Measurements from ENCODE around the gene SPATS2.
"Not testable (repeated sequence)": the region's sequence is repeated elsewhere in the genome, so short reads cannot be mapped to it uniquely, and the experiment has no call there.

SPATS2 gene

GRCh38 chr12:49491823-49492222 lies 124.6 kb downstream of the SPATS2 start:
- H3K4me1 ChIP-seq (ENCODE audit: control insufficient read depth, insufficient read depth, low read length, unreplicated experiment) = peaks cover 24% of the 10 kb centered on the region
- H3K27me3 ChIP-seq (ENCODE audit: insufficient read depth, low read length) = no peaks in the 10 kb centered on the region
- peaks cover 5% of the 10 kb centered on the region for H3K79me2 ChIP-seq (ENCODE audit: control insufficient read depth, insufficient read depth, low read length, unreplicated experiment)
- no peak overlapping the region for H2AFZ ChIP-seq (ENCODE audit: low read length, unreplicated experiment)
- H3K4me3 ChIP-seq (ENCODE audit: low read depth, low read length) = no peak overlapping the region
- H3K36me3 ChIP-seq (ENCODE audit: insufficient read depth, low read length) = peaks cover 21% of the 10 kb centered on the region
- no peak overlapping the region for H3K27ac ChIP-seq (ENCODE audit: low read depth, low read length)

GRCh38 chr12:49493900-49494299 lies 126.6 kb downstream of the SPATS2 start:
- H3K79me2 ChIP-seq (ENCODE audit: control insufficient read depth, insufficient read depth, low read length, unreplicated experiment) = peaks cover 5% of the 10 kb centered on the region
- peaks cover 33% of the 10 kb centered on the region for H3K36me3 ChIP-seq (ENCODE audit: insufficient read depth, low read length)
- no peak overlapping the region for H3K27ac ChIP-seq (ENCODE audit: low read depth, low read length)
- H3K4me3 ChIP-seq (ENCODE audit: low read depth, low read length) = no peak overlapping the region
- no peak overlapping the region for H2AFZ ChIP-seq (ENCODE audit: low read length, unreplicated experiment)
- H3K4me1 ChIP-seq (ENCODE audit: control insufficient read depth, insufficient read depth, low read length, unreplicated experiment) = peaks cover 24% of the 10 kb centered on the region
- no peaks in the 10 kb centered on the region for H3K27me3 ChIP-seq (ENCODE audit: insufficient read depth, low read length)

- Histone ChIP-seq H3K4me1 (ENCODE audit: control insufficient read depth, insufficient read depth, low read length, unreplicated experiment) (peaks cover 5% of the 10 kb centered on the region), H2AFZ (ENCODE audit: low read length, unreplicated experiment) (no peak overlapping the region), H3K27me3 (ENCODE audit: insufficient read depth, low read length) (no peaks in the 10 kb centered on the region), H3K36me3 (ENCODE audit: insufficient read depth, low read length) (peaks cover 49% of the 10 kb centered on the region), H3K4me3 (ENCODE audit: low read depth, low read length) (no peak overlapping the region), H3K27ac (ENCODE audit: low read depth, low read length) (no peak overlapping the region), H3K79me2 (ENCODE audit: control insufficient read depth, insufficient read depth, low read length, unreplicated experiment) (peaks cover 4% of the 10 kb centered on the region)
Measured at GRCh38 chr12:49496417-49497360, 129.4 kb downstream of the SPATS2 start.

- no peak overlapping the region for H3K4me3 ChIP-seq (ENCODE audit: low read depth, low read length)
- peaks cover 52% of the 10 kb centered on the region for H3K4me1 ChIP-seq (ENCODE audit: control insufficient read depth, insufficient read depth, low read length, unreplicated experiment)
Measured at GRCh38 chr12:49501895-49502294, 134.6 kb downstream of the SPATS2 start.

GRCh38 chr12:49502590-49502989 lies 135.3 kb downstream of the SPATS2 start:
- Histone ChIP-seq H3K4me1 (ENCODE audit: control insufficient read depth, insufficient read depth, low read length, unreplicated experiment) (peaks cover 56% of the 10 kb centered on the region), H3K79me2 (ENCODE audit: control insufficient read depth, insufficient read depth, low read length, unreplicated experiment) (no peaks in the 10 kb centered on the region), H3K36me3 (ENCODE audit: insufficient read depth, low read length) (peaks cover 38% of the 10 kb centered on the region), H3K27me3 (ENCODE audit: insufficient read depth, low read length) (no peaks in the 10 kb centered on the region), H3K4me3 (ENCODE audit: low read depth, low read length) (no peak overlapping the region), H2AFZ (ENCODE audit: low read length, unreplicated experiment) (no peak overlapping the region), H3K27ac (ENCODE audit: low read depth, low read length) (peak overlapping the region; percentile 68)

More at GRCh38 chr12:49501895-49502294, 134.6 kb downstream of the SPATS2 start:
- H3K79me2 ChIP-seq (ENCODE audit: control insufficient read depth, insufficient read depth, low read length, unreplicated experiment) = no peaks in the 10 kb centered on the region
- no peak overlapping the region for H2AFZ ChIP-seq (ENCODE audit: low read length, unreplicated experiment)
- no peaks in the 10 kb centered on the region for H3K27me3 ChIP-seq (ENCODE audit: insufficient read depth, low read length)
- peaks cover 42% of the 10 kb centered on the region for H3K36me3 ChIP-seq (ENCODE audit: insufficient read depth, low read length)
- H3K27ac ChIP-seq (ENCODE audit: low read depth, low read length) = peak overlapping the region; percentile 68

- Histone ChIP-seq H3K27ac (ENCODE audit: low read depth, low read length) (peak overlapping the region; percentile 83), H3K36me3 (ENCODE audit: insufficient read depth, low read length) (peaks cover 30% of the 10 kb centered on the region), H3K4me1 (ENCODE audit: control insufficient read depth, insufficient read depth, low read length, unreplicated experiment) (peaks cover 64% of the 10 kb centered on the region), H3K27me3 (ENCODE audit: insufficient read depth, low read length) (no peaks in the 10 kb centered on the region), H3K4me3 (ENCODE audit: low read depth, low read length) (no peak overlapping the region), H2AFZ (ENCODE audit: low read length, unreplicated experiment) (no peak overlapping the region), H3K79me2 (ENCODE audit: control insufficient read depth, insufficient read depth, low read length, unreplicated experiment) (no peaks in the 10 kb centered on the region)
Measured at GRCh38 chr12:49503674-49504180, 136.5 kb downstream of the SPATS2 start.

- H3K27me3 ChIP-seq (ENCODE audit: insufficient read depth, low read length) = no peaks in the 10 kb centered on the region
- no peak overlapping the region for H2AFZ ChIP-seq (ENCODE audit: low read length, unreplicated experiment)
- peak overlapping the region; percentile 83 for H3K27ac ChIP-seq (ENCODE audit: low read depth, low read length)
- no peaks in the 10 kb centered on the region for H3K79me2 ChIP-seq (ENCODE audit: control insufficient read depth, insufficient read depth, low read length, unreplicated experiment)
- peaks cover 73% of the 10 kb centered on the region for H3K4me1 ChIP-seq (ENCODE audit: control insufficient read depth, insufficient read depth, low read length, unreplicated experiment)
- H3K4me3 ChIP-seq (ENCODE audit: low read depth, low read length) = no peak overlapping the region
- H3K36me3 ChIP-seq (ENCODE audit: insufficient read depth, low read length) = peaks cover 18% of the 10 kb centered on the region
Measured at GRCh38 chr12:49505672-49506071, 138.4 kb downstream of the SPATS2 start.

GRCh38 chr12:49507139-49507538 lies 139.9 kb downstream of the SPATS2 start:
- Histone ChIP-seq H3K27me3 (ENCODE audit: insufficient read depth, low read length) (no peaks in the 10 kb centered on the region), H3K36me3 (ENCODE audit: insufficient read depth, low read length) (peaks cover 10% of the 10 kb centered on the region; the same call in 1 of the 2 replicates), H3K4me1 (ENCODE audit: control insufficient read depth, insufficient read depth, low read length, unreplicated experiment) (peaks cover 73% of the 10 kb centered on the region), H3K79me2 (ENCODE audit: control insufficient read depth, insufficient read depth, low read length, unreplicated experiment) (no peaks in the 10 kb centered on the region), H2AFZ (ENCODE audit: low read length, unreplicated experiment) (no peak overlapping the region), H3K4me3 (ENCODE audit: low read depth, low read length) (peak overlapping the region; percentile 8; the same call in 1 of the 2 replicates), H3K27ac (ENCODE audit: low read depth, low read length) (peak overlapping the region; percentile 83)

- not testable (repeated sequence) for H3K27ac ChIP-seq (ENCODE audit: low read depth, low read length); H3K79me2 ChIP-seq (ENCODE audit: control insufficient read depth, insufficient read depth, low read length, unreplicated experiment); H3K27me3 ChIP-seq (ENCODE audit: insufficient read depth, low read length); H3K36me3 ChIP-seq (ENCODE audit: insufficient read depth, low read length); H2AFZ ChIP-seq (ENCODE audit: low read length, unreplicated experiment); H3K4me3 ChIP-seq (ENCODE audit: low read depth, low read length)
- peaks cover 65% of the 10 kb centered on the region for H3K4me1 ChIP-seq (ENCODE audit: control insufficient read depth, insufficient read depth, low read length, unreplicated experiment)
Measured at GRCh38 chr12:49509681-49510080, 142.4 kb downstream of the SPATS2 start.

GRCh38 chr12:49511410-49511809 lies 144.1 kb downstream of the SPATS2 start:
- Histone ChIP-seq H3K36me3 (ENCODE audit: insufficient read depth, low read length) (0 out of 2 replicates have a peak, but pooled peaks cover under 1% of the 10 kb centered on the region), H3K27me3 (ENCODE audit: insufficient read depth, low read length) (no peaks in the 10 kb centered on the region), H3K4me1 (ENCODE audit: control insufficient read depth, insufficient read depth, low read length, unreplicated experiment) (peaks cover 58% of the 10 kb centered on the region), H3K27ac (ENCODE audit: low read depth, low read length) (peak overlapping the region; percentile 25; the same call in 1 of the 2 replicates), H2AFZ (ENCODE audit: low read length, unreplicated experiment) (no peak overlapping the region), H3K79me2 (ENCODE audit: control insufficient read depth, insufficient read depth, low read length, unreplicated experiment) (no peaks in the 10 kb centered on the region), H3K4me3 (ENCODE audit: low read depth, low read length) (no peak overlapping the region)

All from ACC112 (cell line).